HEK293 (cell line): Measurements from ENCODE around the gene DUSP22.

Source experiments
- BCL11B ChIP-seq: fragments of 450-650 bp; formaldehyde crosslinking; IDR thresholded peaks from 2 replicates; pipeline ENCODE4 v1.5.1; 2016; ENCODE audit warnings: low read depth, missing biosample characterization, missing genetic modification characterization
- MZF1 ChIP-seq: fragments of 450-650 bp; formaldehyde crosslinking; IDR thresholded peaks from 2 replicates; pipeline ENCODE4 v1.5.1; 2017; ENCODE audit warnings: missing biosample characterization, missing genetic modification characterization, borderline replicate concordance
- SP2 ChIP-seq: fragments of 450-650 bp; formaldehyde crosslinking; IDR thresholded peaks from 2 replicates; pipeline ENCODE4 v1.5.1; 2016; ENCODE audit warnings: missing biosample characterization, missing genetic modification characterization
- YY1 ChIP-seq: fragments of 450-650 bp; formaldehyde crosslinking; IDR thresholded peaks from 2 replicates; pipeline ENCODE4 v1.5.1; 2018; ENCODE audit warnings: missing biosample characterization, missing genetic modification characterization
- ZBTB48 ChIP-seq: fragments of 450-650 bp; formaldehyde crosslinking; IDR thresholded peaks from 2 replicates; pipeline ENCODE4 v1.5.1; 2016; ENCODE audit warnings: missing biosample characterization, missing genetic modification characterization
- ZNF26 ChIP-seq: fragments of 450-650 bp; formaldehyde crosslinking; IDR thresholded peaks from 2 replicates; pipeline ENCODE4 v1.5.1; 2016; ENCODE audit warnings: missing biosample characterization, missing genetic modification characterization
- ZNF274 ChIP-seq, 2 experiments: fragments of 200-500 bp in 1 of 2; fragments of 450-650 bp in 1 of 2; sonication (Bioruptor generic) in 1 of 2; formaldehyde crosslinking in 1 of 2; IDR thresholded peaks; 2 replicates each; pipeline versions ENCODE4 v1.5.1 to v1.6.1; 2014 to 2016; ENCODE audit warnings: borderline replicate concordance in 1 of 2, inconsistent platforms in 1 of 2, low read length in 1 of 2, missing biosample characterization in 1 of 2, missing genetic modification characterization in 1 of 2
- ZNF398 ChIP-seq: fragments of 450-650 bp; formaldehyde crosslinking; IDR thresholded peaks from 2 replicates; pipeline ENCODE4 v1.5.1; 2017; ENCODE audit warnings: missing biosample characterization, missing genetic modification characterization
- ZNF561 ChIP-seq: fragments of 450-650 bp; IDR thresholded peaks from 2 replicates; pipeline ENCODE4 v1.5.1; 2018; ENCODE audit warnings: missing biosample characterization, missing genetic modification characterization, borderline replicate concordance
- TF ChIP-seq, protein P1 (sequence below): fragments of 450-650 bp; formaldehyde crosslinking; IDR thresholded peaks from 2 replicates; pipeline ENCODE4 v1.5.1; 2016; ENCODE audit warnings: missing biosample characterization, missing genetic modification characterization
- TF ChIP-seq, protein P2 (sequence below): fragments of 450-650 bp; formaldehyde crosslinking; IDR thresholded peaks from 2 replicates; pipeline ENCODE4 v1.5.1; 2016; ENCODE audit warnings: missing biosample characterization, missing genetic modification characterization

GRCh38 chr6:392441-393390, 100.4 kb downstream of the DUSP22 start:
- TF ChIP-seq ZNF26 (tag by site-specific recombination) (no peak), ZNF398 (tag by site-specific recombination) (no peak), MZF1 (tag by site-specific recombination) (no peak), ZBTB48 (tag by site-specific recombination) (no peak), ZNF274 (IDR thresholded peaks at IDR 0.05; ENCODE audit: low read length) (no peak), ZNF274 (tag by site-specific recombination; IDR thresholded peaks at IDR 0.05; ENCODE audit: borderline replicate concordance) (no peak), ZNF561 (tag by site-specific recombination) (no peak), BCL11B (tag by site-specific recombination) (no peak), SP2 (tag by site-specific recombination) (no peak), YY1 (no peak)
- TF ChIP-seq, protein P1, sequence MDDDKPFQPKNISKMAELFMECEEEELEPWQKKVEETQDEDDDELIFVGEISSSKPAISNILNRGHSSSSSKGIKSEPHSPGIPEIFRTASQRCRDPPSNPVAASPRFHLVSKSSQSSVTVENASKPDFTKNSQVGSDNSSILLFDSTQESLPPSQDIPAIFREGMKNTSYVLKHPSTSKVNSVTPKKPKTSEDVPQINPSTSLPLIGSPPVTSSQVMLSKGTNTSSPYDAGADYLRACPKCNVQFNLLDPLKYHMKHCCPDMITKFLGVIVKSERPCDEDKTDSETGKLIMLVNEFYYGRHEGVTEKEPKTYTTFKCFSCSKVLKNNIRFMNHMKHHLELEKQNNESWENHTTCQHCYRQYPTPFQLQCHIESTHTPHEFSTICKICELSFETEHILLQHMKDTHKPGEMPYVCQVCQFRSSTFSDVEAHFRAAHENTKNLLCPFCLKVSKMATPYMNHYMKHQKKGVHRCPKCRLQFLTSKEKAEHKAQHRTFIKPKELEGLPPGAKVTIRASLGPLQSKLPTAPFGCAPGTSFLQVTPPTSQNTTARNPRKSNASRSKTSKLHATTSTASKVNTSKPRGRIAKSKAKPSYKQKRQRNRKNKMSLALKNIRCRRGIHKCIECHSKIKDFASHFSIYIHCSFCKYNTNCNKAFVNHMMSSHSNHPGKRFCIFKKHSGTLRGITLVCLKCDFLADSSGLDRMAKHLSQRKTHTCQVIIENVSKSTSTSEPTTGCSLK (tag by site-specific recombination) = no peak
- TF ChIP-seq, protein P2, sequence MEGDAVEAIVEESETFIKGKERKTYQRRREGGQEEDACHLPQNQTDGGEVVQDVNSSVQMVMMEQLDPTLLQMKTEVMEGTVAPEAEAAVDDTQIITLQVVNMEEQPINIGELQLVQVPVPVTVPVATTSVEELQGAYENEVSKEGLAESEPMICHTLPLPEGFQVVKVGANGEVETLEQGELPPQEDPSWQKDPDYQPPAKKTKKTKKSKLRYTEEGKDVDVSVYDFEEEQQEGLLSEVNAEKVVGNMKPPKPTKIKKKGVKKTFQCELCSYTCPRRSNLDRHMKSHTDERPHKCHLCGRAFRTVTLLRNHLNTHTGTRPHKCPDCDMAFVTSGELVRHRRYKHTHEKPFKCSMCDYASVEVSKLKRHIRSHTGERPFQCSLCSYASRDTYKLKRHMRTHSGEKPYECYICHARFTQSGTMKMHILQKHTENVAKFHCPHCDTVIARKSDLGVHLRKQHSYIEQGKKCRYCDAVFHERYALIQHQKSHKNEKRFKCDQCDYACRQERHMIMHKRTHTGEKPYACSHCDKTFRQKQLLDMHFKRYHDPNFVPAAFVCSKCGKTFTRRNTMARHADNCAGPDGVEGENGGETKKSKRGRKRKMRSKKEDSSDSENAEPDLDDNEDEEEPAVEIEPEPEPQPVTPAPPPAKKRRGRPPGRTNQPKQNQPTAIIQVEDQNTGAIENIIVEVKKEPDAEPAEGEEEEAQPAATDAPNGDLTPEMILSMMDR (tag by site-specific recombination) = no peak
